SKM-1 treated with dmso at 0.1 percent for 144 hours (cell line): ENCODE measurements around the gene FAM120B.

Experiments
- DNase-seq: peaks from one replicate; lab custom pipeline; 2025; ENCODE audit not compliant: unreplicated experiment; lab: John Stamatoyannopoulos, UW

Gene FAM120B

GRCh38 chr6:170439366-170440361, 133.1 kb downstream of the FAM120B start:
- no peak for DNase-seq

GRCh38 chr6:170440437-170440836, 133.9 kb downstream of the FAM120B start:
- no peak for DNase-seq

- no peak for DNase-seq
These were observed 134.8 kb downstream of the FAM120B start for GRCh38 chr6:170441316-170441715.

GRCh38 chr6:170442596-170442995, 136.0 kb downstream of the FAM120B start:
- no peak for DNase-seq

GRCh38 chr6:170443151-170443662, 136.6 kb downstream of the FAM120B start:
- no peak for DNase-seq

GRCh38 chr6:170444056-170444591, 137.6 kb downstream of the FAM120B start:
- no peak for DNase-seq

- no peak for DNase-seq
These were observed 138.3 kb downstream of the FAM120B start for GRCh38 chr6:170444811-170445211.

- DNase-seq, result no peak
These were observed 138.9 kb downstream of the FAM120B start for GRCh38 chr6:170445487-170445886.

- DNase-seq, result no peak
These were observed 139.4 kb downstream of the FAM120B start for GRCh38 chr6:170445971-170446370.

- DNase-seq, result no peak
These were observed 140.4 kb downstream of the FAM120B start for GRCh38 chr6:170446841-170447560.

GRCh38 chr6:170447561-170447930, 141.0 kb downstream of the FAM120B start:
- no peak for DNase-seq

GRCh38 chr6:170448317-170448716, 141.8 kb downstream of the FAM120B start:
- no peak for DNase-seq

GRCh38 chr6:170448751-170449630, 142.4 kb downstream of the FAM120B start:
- no peak for DNase-seq

GRCh38 chr6:170449835-170450753, 143.5 kb downstream of the FAM120B start:
- no peak for DNase-seq

GRCh38 chr6:170450916-170451761, 144.6 kb downstream of the FAM120B start:
- DNase-seq, result no peak

GRCh38 chr6:170451762-170452651, 145.4 kb downstream of the FAM120B start:
- DNase-seq, result no peak

- no peak for DNase-seq
These were observed 146.4 kb downstream of the FAM120B start for GRCh38 chr6:170452767-170453545.
